T-helper 1 cell (primary cell): ENCODE measurements around the gene OR52N5.

Experiments
- DNase-seq, 5 donors: peaks; one replicate each; pipeline ENCODE4 v3.0.0-alpha.2; 2012 to 2020
- total RNA-seq, 4 donors: gene quantifications; one replicate each; lab custom pipeline; 2026; lab: John Stamatoyannopoulos, UW

OR52N5 gene
- total RNA-seq: 0 reads per million in 4 donors

DNA sequence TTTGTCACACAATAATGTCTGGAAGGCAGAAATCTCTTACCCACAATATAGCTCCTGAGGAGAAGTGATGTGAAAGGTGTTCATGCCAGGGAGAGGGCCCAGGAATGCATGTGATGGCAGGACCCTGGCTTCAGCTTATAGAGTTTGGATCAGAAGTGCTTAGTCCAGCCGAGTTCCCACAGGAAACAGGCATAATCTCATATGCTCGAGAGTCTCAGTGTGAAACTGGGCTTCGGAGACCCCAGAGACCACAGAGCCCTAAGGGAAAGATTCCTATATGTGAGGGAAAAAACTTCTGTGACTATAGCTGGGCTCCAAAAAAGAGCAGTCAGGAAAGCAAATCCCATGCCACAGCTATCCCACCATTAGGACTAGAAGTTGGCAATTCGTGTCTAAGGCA, at the start of gene OR52N5:
TSS of gene OR52N5 (minus strand) at position 101 of the 400 bp plus-strand sequence. CDS start 4,721 bp downstream, outside the sequence.
- no peak for DNase-seq

GRCh38 chr11:5831196-5831829, 48.2 kb upstream of the OR52N5 start:
- no peak for DNase-seq

GRCh38 chr11:5818245-5818886, 35.2 kb upstream of the OR52N5 start:
- peak in 1 of 5 donors; percentile 2 for DNase-seq

- DNase-seq: no peak
Observed at GRCh38 chr11:5815534-5815933, 32.4 kb upstream of the OR52N5 start.

GRCh38 chr11:5809905-5810795, 27.0 kb upstream of the OR52N5 start:
- DNase-seq: no peak

DNA sequence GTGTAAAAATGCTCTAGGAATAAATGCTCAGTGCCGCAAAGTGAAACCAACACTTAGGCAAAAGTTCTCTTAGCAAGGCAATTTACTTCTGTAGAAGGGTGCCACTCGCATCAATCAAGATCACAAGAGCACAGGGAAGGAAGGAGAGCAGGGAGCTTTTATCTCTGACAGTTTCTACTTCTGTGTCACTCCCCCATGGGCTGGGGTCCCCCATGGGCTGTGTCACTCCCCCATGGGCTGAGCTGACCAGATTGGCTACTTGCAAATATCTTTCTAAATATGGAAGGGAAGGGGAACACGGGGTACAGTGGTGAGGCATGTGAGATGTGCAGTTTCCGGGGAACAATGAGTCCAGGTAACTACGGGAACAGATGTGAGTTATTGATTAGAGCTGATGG, 26.0 kb upstream of the OR52N5 start:
- no peak for DNase-seq

DNA sequence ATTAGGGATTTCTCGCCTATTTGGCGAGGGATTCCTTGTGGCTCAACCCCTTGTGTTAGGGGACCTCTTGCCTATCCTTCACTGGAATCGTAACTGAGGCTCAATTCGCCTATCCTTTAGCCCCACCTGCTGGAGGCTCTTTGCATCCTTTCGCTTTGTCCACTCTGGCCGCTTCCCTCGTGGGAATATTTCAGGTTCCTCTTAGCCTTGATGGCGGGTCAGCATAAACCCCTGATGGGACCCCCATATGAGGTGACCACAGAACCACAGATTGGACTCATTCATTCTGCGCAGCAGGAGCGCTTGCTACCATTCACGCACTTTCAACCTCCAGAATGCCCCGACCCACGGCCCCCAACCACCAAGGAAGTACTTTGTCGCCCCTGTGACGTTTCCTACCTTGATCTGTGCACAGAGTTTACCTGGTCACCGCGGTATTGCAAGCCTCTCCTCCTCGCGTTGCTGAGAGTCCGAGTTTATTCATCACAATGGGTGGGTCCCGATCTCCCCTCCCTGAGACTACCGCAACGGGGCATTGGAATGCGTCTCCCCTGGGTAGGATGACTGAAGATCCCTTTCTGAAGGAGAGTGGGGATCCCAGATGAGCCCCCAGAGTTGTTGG, 25.5 kb upstream of the OR52N5 start, which contains the start of gene OR52N2:
TSS of gene OR52N2 (plus strand) at position 425 of the 622 bp plus-strand sequence. CDS start 11,412 bp downstream, outside the sequence.
- peak; percentile 38 to 68 (median 54) for DNase-seq

DNA sequence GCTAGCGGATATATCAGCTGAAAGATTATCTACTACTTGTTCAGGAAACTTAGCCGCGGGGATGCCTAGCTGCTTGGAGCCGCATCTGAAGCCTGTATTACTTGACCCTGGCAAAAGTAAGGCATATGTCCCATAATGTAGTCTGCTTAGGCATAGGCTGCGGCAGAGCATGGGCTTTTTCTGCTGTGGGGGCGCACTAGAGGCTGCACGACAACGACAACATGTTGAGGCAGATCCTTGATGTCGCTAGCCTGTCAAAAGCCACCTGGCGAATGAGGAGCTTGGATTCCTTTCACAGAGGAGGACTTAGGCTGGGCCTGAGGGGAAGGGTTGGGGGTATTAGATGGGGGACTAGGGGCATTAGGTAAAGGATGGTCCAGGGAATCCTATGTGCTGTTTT, 24.4 kb upstream of the OR52N5 start:
- no peak for DNase-seq

DNA sequence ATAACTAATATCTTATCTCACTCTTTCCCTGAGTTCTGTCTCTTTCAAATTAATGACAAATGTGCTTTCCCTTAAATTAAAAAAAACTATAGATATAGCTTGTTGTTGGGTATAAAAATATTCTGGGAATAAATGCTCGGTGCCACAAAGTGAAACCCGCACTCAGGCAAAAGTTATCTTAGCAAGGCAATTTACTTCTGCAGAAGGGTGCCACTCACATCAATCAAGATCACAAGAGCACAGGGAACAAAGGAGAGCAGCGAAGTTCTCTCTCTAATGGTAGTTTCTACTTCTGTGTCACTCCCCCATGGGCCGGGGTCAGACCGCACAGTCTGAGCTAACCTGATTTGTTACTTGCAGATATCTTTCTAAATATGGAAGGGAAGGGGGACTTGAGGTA, 20.8 kb upstream of the OR52N5 start:
- no peak for DNase-seq

DNA sequence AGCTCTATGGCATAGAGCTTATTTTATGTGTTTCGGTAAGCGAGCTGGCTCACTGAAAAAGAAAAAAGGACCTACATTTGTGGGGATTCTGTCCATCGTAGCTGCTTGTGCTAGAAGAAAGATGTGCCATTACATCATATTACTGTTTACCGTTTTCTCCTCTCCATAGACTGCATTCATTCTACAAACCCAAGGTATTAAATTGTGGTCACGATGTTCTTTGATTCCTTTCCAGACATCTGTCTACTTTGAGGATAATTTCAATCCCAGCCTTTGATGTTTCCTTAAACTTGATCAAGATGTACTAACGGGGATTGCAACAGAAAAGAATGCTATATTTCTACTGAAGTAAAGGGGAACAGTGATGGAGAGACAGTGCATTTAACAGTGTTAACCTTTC, 13.4 kb upstream of the OR52N5 start:
- no peak for DNase-seq

GRCh38 chr11:5791165-5791564, 8.0 kb upstream of the OR52N5 start, which contains the start of gene OR52N1:
Gene OR52N1 (minus strand): TSS chr11:5791265. CDS start chr11:5788816, 2,449 bp downstream.
- no peak for DNase-seq

GRCh38 chr11:5767056-5767455, 16.1 kb downstream of the OR52N5 start:
- DNase-seq: no peak

DNA sequence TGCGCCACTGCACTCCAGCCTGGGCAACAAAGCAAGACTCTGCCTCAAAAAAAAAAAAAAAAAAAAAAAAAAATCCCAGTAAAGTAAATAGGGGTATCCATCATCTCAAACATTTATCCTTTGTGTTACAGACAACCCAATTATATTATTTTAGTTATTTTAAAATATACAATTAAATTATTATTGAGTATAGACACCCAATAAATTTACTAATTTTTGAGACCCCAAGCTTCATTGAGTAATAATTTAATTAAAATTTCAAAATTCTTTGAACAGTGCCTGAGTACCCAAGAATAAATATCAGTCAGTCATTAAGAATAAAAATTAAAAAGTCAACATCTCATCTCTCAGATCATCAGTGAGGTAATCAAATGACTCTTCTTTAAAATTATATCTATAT, 29.2 kb downstream of the OR52N5 start, which contains the start of gene OR52N4:
TSS of gene OR52N4 (plus strand) at position 301 of the 400 bp plus-strand sequence. CDS start 498 bp downstream, outside the sequence.
- DNase-seq: no peak

- no peak for DNase-seq
Observed at GRCh38 chr11:5749836-5750235, 33.3 kb downstream of the OR52N5 start.

DNA sequence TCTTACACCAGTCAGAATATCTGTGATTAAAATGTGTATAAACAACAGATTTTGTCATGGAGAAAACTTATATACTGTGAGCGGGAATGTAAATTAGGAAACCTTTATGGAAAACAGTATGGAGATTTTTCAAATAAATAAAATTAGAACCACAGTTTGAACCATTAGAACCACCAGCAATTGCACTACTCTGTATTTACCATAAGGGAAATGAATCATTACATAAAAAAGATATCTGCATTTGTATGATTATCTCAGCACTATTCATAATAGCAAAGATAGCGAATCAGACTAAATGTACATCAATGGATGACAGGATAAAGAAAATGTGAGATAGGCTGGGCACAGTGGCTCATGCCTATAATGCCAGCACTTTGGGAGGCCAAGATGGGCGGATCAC, 36.5 kb downstream of the OR52N5 start:
- DNase-seq: no peak

GRCh38 chr11:5738431-5738830, 44.7 kb downstream of the OR52N5 start:
- DNase-seq: no peak

GRCh38 chr11:5737670-5738392, 45.3 kb downstream of the OR52N5 start:
- DNase-seq: no peak

DNA sequence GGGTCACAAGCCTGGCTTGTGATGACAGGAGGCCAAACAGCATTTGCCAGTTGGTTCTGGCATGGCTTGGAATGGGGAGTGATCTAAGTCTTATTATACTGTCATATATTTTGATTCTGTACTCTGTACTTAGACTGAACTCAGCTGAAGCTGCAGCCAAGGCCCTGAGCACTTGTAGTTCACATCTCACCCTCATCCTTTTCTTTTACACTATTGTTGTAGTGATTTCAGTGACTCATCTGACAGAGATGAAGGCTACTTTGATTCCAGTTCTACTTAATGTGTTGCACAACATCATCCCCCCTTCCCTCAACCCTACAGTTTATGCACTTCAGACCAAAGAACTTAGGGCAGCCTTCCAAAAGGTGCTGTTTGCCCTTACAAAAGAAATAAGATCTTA, 46.1 kb downstream of the OR52N5 start:
- DNase-seq: no peak

DNA sequence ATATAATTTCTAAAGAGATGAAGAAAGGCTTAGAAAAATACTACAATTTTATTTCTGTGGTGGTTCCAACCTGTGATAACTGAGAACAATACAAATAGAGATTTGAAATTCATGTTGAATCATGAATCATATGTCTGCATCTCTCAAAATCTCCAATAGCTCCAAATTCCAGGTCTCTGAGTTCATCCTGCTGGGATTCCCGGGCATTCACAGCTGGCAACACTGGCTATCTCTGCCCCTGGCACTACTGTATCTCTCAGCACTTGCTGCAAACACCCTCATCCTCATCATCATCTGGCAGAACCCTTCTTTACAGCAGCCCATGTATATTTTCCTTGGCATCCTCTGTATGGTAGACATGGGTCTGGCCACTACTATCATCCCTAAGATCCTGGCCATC, 46.8 kb downstream of the OR52N5 start, which contains the start of gene OR56B1:
TSS of gene OR56B1 (plus strand) at position 53 of the 400 bp plus-strand sequence. CDS start at position 122, 69 bp downstream.
- DNase-seq: no peak

GRCh38 chr11:5727691-5728090, 55.5 kb downstream of the OR52N5 start:
- DNase-seq: no peak

DNA sequence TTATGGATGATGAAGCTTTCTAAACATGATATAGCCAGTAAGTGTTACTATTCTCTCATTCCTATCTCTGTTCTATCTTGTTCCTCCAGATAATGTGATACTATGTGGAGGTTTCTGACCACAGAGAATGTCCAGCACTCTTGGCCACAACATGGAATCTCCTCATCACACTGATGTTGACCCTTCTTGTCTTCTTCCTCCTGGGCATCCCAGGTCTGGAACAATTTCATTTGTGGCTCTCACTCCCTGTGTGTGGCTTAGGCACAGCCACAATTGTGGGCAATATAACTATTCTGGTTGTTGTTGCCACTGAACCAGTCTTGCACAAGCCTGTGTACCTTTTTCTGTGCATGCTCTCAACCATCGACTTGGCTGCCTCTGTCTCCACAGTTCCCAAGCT, 56.8 kb downstream of the OR52N5 start:
- DNase-seq: no peak
